ENCODE measurements around the gene BCORL1. TPM values are rescaled to one million over a fixed set of nuclear protein-coding genes. Genes with fewer than 3 reads are reported as not detected.

BCORL1 gene
- total RNA-seq, 3 donors from 2014 or later (not counting 1 experiment from before 2014, with no cell fraction given) = 6.5 to 10.5 (median 9.9) TPM

GRCh38 chrX:130028196-130028595, 45.8 kb downstream of the BCORL1 start:
- ATAC-seq (no peak), DNase-seq (peak; percentile 37 to 70)
- Mint-ChIP-seq H3K9me3 (no peaks in the 10 kb centered on the region), H3K36me3 (no peaks in the 10 kb centered on the region), H3K27ac (no peak overlapping the region), H3K27me3 (ENCODE audit: low read depth in 2 of 2) (no peaks in the 10 kb centered on the region), H3K4me3 (no peak overlapping the region), H3K4me1 (peaks cover 13% of the 10 kb centered on the region in 2 donors)
- H3K4me3 ChIP-seq (ENCODE audit: low read length) = no peak overlapping the region
- no peaks in the 10 kb centered on the region for H3K9me3 ChIP-seq (ENCODE audit: control insufficient read depth, insufficient read depth, low read length)
- 62% methylated on average over 4 of the region's 5 CpGs for WGBS (ENCODE audit: insufficient coverage)
- TF ChIP-seq CTCF (IDR thresholded peaks at IDR 0.05) = peak; percentile 69
- H3K36me3 ChIP-seq (ENCODE audit: control insufficient read depth, insufficient read depth, low read length) = peaks cover 16% of the 10 kb centered on the region
- peaks cover 12% of the 10 kb centered on the region for H3K4me1 ChIP-seq (ENCODE audit: control insufficient read depth, insufficient read depth, low read length)
- no peaks in the 10 kb centered on the region for H3K27me3 ChIP-seq (ENCODE audit: control insufficient read depth, insufficient read depth, low read length)
- intact Hi-C loops (cut with micrococcal nuclease) = loop anchor here (1.0 to 10.0 kb wide), 2 partner anchors 103 to 423 kb away; no protein-coding TSS in a partner anchor
- no peak overlapping the region for H3K27ac ChIP-seq (ENCODE audit: low read length)

GRCh38 chrX:130030826-130031225, 48.4 kb downstream of the BCORL1 start:
- no peak for TF ChIP-seq CTCF (IDR thresholded peaks at IDR 0.05)
- Mint-ChIP-seq H3K4me3 (no peak overlapping the region), H3K27ac (no peak overlapping the region), H3K9me3 (no peaks in the 10 kb centered on the region), H3K4me1 (no peaks in the 10 kb centered on the region), H3K36me3 (no peaks in the 10 kb centered on the region), H3K27me3 (ENCODE audit: low read depth in 2 of 2) (no peaks in the 10 kb centered on the region)
- H3K27me3 ChIP-seq (ENCODE audit: control insufficient read depth, insufficient read depth, low read length) = no peaks in the 10 kb centered on the region
- H3K4me3 ChIP-seq (ENCODE audit: low read length) = no peak overlapping the region
- no peak for DNase-seq
- H3K27ac ChIP-seq (ENCODE audit: low read length) = no peak overlapping the region
- peaks cover 15% of the 10 kb centered on the region for H3K36me3 ChIP-seq (ENCODE audit: control insufficient read depth, insufficient read depth, low read length)
- ATAC-seq = no peak
- no peaks in the 10 kb centered on the region for H3K4me1 ChIP-seq (ENCODE audit: control insufficient read depth, insufficient read depth, low read length)
- 100% methylated on average over 1 of the region's 4 CpGs for WGBS (ENCODE audit: insufficient coverage)
- intact Hi-C loops (cut with micrococcal nuclease) = no loop called here
- H3K9me3 ChIP-seq (ENCODE audit: control insufficient read depth, insufficient read depth, low read length) = no peaks in the 10 kb centered on the region

GRCh38 chrX:130032552-130032951, 50.1 kb downstream of the BCORL1 start:
- H3K27ac Mint-ChIP-seq = no peak overlapping the region
- no peaks in the 10 kb centered on the region for H3K36me3 Mint-ChIP-seq
- no peak for TF ChIP-seq CTCF (IDR thresholded peaks at IDR 0.05)
- intact Hi-C loops (cut with micrococcal nuclease) = no loop called here
- H3K27me3 ChIP-seq (ENCODE audit: control insufficient read depth, insufficient read depth, low read length) = no peaks in the 10 kb centered on the region
- no peaks in the 10 kb centered on the region for H3K9me3 Mint-ChIP-seq
- DNase-seq (no peak), ATAC-seq (no peak)
- no peaks in the 10 kb centered on the region for H3K9me3 ChIP-seq (ENCODE audit: control insufficient read depth, insufficient read depth, low read length)
- 83% methylated on average over 1 of the region's 3 CpGs for WGBS (ENCODE audit: insufficient coverage)
- H3K4me3 Mint-ChIP-seq = no peak overlapping the region
- H3K27ac ChIP-seq (ENCODE audit: low read length) = no peak overlapping the region
- H3K27me3 Mint-ChIP-seq (ENCODE audit: low read depth in 2 of 2) = no peaks in the 10 kb centered on the region
- no peaks in the 10 kb centered on the region for H3K4me1 Mint-ChIP-seq
- H3K4me3 ChIP-seq (ENCODE audit: low read length) = no peak overlapping the region
- peaks cover 10% of the 10 kb centered on the region for H3K36me3 ChIP-seq (ENCODE audit: control insufficient read depth, insufficient read depth, low read length)
- H3K4me1 ChIP-seq (ENCODE audit: control insufficient read depth, insufficient read depth, low read length) = no peaks in the 10 kb centered on the region

- no peaks in the 10 kb centered on the region for H3K27me3 Mint-ChIP-seq (ENCODE audit: low read depth in 2 of 2)
- H3K27me3 ChIP-seq (ENCODE audit: control insufficient read depth, insufficient read depth, low read length) = no peaks in the 10 kb centered on the region
- no peak for TF ChIP-seq CTCF (IDR thresholded peaks at IDR 0.05)
- peaks cover 13% of the 10 kb centered on the region for H3K36me3 ChIP-seq (ENCODE audit: control insufficient read depth, insufficient read depth, low read length)
- DNase-seq = no peak
- H3K4me1 ChIP-seq (ENCODE audit: control insufficient read depth, insufficient read depth, low read length) = no peaks in the 10 kb centered on the region
- H3K9me3 Mint-ChIP-seq = no peaks in the 10 kb centered on the region
- no peak for ATAC-seq
- H3K27ac Mint-ChIP-seq = no peak overlapping the region
- intact Hi-C loops (cut with micrococcal nuclease) = no loop called here
- no peak overlapping the region for H3K27ac ChIP-seq (ENCODE audit: low read length)
- WGBS (ENCODE audit: insufficient coverage) = 92% methylated on average over 6 of the region's 7 CpGs
- H3K4me1 Mint-ChIP-seq = no peaks in the 10 kb centered on the region
- H3K4me3 Mint-ChIP-seq = no peak overlapping the region
- H3K36me3 Mint-ChIP-seq = no peaks in the 10 kb centered on the region
- H3K9me3 ChIP-seq (ENCODE audit: control insufficient read depth, insufficient read depth, low read length) = no peaks in the 10 kb centered on the region
- no peak overlapping the region for H3K4me3 ChIP-seq (ENCODE audit: low read length)
Observed at GRCh38 chrX:130034178-130034577, 51.7 kb downstream of the BCORL1 start.
